ENCODE results near the gene OTX1. TPM values are rescaled to one million over a fixed set of nuclear protein-coding genes. Genes with fewer than 3 reads are reported as not detected.

The OTX1 gene
- polyA plus RNA-seq, 1 donor from 2014 or later, result not detected

- Histone ChIP-seq H3K79me2 (replicated peaks; ENCODE audit: insufficient read depth, low read length) (no peaks in the 10 kb centered on the region), H3K36me3 (ENCODE audit: insufficient read depth, low read length) (no peaks in the 10 kb centered on the region), H3K27ac (ENCODE audit: low read length) (no peak overlapping the region), H3K4me2 (ENCODE audit: low read length) (no peak overlapping the region), H3K4me3 (ENCODE audit: low read length) (no peak overlapping the region), H3K9me3 (ENCODE audit: low read length) (no peaks in the 10 kb centered on the region), H4K20me1 (ENCODE audit: insufficient read depth) (no peaks in the 10 kb centered on the region), H2AFZ (ENCODE audit: low read depth, low read length) (no peak overlapping the region), H3K9me2 (ENCODE audit: insufficient read depth, low read length) (no peaks in the 10 kb centered on the region), H3K9ac (ENCODE audit: low read length) (no peak overlapping the region), H3F3A (ENCODE audit: insufficient read depth, low read length, poor library complexity, severe bottlenecking) (no peaks in the 10 kb centered on the region), H3K27me3 (ENCODE audit: insufficient read depth, low read depth, low read length) (no peaks in the 10 kb centered on the region)
- no peak for TF ChIP-seq SMC3 (conservative IDR thresholded peaks at IDR 0.05; ENCODE audit: poor library complexity)
- TF ChIP-seq RAD21 (conservative IDR thresholded peaks at IDR 0.05), result no peak
- no peak for TF ChIP-seq MXI1 (conservative IDR thresholded peaks at IDR 0.05; ENCODE audit: poor library complexity, severe bottlenecking)
- no peak for TF ChIP-seq EP300 (conservative IDR thresholded peaks at IDR 0.05; ENCODE audit: poor library complexity, severe bottlenecking)
- TF ChIP-seq CTCF (IDR thresholded peaks at IDR 0.05; ENCODE audit: poor library complexity, severe bottlenecking), result no peak
- TF ChIP-seq POLR2AphosphoS5 (IDR thresholded peaks at IDR 0.05), result no peak
- no peak for TF ChIP-seq EZH2 (IDR thresholded peaks at IDR 0.05; ENCODE audit: borderline replicate concordance, insufficient read depth, low read length, poor library complexity, severe bottlenecking)
- TF ChIP-seq TAF1 (IDR thresholded peaks at IDR 0.05; ENCODE audit: low read depth), result no peak
- TF ChIP-seq, protein P1, sequence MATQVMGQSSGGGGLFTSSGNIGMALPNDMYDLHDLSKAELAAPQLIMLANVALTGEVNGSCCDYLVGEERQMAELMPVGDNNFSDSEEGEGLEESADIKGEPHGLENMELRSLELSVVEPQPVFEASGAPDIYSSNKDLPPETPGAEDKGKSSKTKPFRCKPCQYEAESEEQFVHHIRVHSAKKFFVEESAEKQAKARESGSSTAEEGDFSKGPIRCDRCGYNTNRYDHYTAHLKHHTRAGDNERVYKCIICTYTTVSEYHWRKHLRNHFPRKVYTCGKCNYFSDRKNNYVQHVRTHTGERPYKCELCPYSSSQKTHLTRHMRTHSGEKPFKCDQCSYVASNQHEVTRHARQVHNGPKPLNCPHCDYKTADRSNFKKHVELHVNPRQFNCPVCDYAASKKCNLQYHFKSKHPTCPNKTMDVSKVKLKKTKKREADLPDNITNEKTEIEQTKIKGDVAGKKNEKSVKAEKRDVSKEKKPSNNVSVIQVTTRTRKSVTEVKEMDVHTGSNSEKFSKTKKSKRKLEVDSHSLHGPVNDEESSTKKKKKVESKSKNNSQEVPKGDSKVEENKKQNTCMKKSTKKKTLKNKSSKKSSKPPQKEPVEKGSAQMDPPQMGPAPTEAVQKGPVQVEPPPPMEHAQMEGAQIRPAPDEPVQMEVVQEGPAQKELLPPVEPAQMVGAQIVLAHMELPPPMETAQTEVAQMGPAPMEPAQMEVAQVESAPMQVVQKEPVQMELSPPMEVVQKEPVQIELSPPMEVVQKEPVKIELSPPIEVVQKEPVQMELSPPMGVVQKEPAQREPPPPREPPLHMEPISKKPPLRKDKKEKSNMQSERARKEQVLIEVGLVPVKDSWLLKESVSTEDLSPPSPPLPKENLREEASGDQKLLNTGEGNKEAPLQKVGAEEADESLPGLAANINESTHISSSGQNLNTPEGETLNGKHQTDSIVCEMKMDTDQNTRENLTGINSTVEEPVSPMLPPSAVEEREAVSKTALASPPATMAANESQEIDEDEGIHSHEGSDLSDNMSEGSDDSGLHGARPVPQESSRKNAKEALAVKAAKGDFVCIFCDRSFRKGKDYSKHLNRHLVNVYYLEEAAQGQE (IDR thresholded peaks at IDR 0.05; ENCODE audit: borderline replicate concordance), result no peak
These were observed 15.5 kb upstream of the OTX1 start for GRCh38 chr2:63035169-63035568.

DNA sequence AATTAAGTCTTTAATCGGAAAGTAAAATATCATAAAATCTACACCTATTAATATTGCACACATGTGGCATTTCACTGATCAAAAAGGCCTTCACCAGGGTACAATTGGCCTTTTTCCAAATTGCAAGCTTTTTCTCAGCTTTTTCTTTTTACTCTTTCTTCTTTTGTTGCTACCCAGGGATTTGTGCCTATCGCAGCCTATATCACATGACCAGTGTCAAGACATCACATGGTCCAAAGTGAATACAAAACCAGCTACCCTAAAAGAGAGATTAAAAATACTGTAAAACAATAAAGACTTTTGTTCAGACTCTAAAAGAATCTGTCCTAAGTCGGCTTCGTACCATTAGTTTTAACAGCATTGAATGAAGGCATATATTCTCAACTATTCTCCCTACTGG is 15.0 kb upstream of the OTX1 start:
- H3K79me2 ChIP-seq (replicated peaks; ENCODE audit: insufficient read depth, low read length), result no peaks in the 10 kb centered on the region
- no peaks in the 10 kb centered on the region for H3K36me3 ChIP-seq (ENCODE audit: insufficient read depth, low read length)
- no peak for TF ChIP-seq MXI1 (conservative IDR thresholded peaks at IDR 0.05; ENCODE audit: poor library complexity, severe bottlenecking)
- no peak for TF ChIP-seq EP300 (conservative IDR thresholded peaks at IDR 0.05; ENCODE audit: poor library complexity, severe bottlenecking)
- no peak for TF ChIP-seq EZH2 (IDR thresholded peaks at IDR 0.05; ENCODE audit: borderline replicate concordance, insufficient read depth, low read length, poor library complexity, severe bottlenecking)
- TF ChIP-seq RAD21 (conservative IDR thresholded peaks at IDR 0.05), result no peak
- no peak for TF ChIP-seq POLR2AphosphoS5 (IDR thresholded peaks at IDR 0.05)
- TF ChIP-seq SMC3 (conservative IDR thresholded peaks at IDR 0.05; ENCODE audit: poor library complexity), result no peak
- TF ChIP-seq CTCF (IDR thresholded peaks at IDR 0.05; ENCODE audit: poor library complexity, severe bottlenecking), result no peak
- no peak for TF ChIP-seq TAF1 (IDR thresholded peaks at IDR 0.05; ENCODE audit: low read depth)
- TF ChIP-seq, protein P1 (IDR thresholded peaks at IDR 0.05; ENCODE audit: borderline replicate concordance), result no peak
- no peaks in the 10 kb centered on the region for H3K27me3 ChIP-seq (ENCODE audit: insufficient read depth, low read depth, low read length)
- no peak overlapping the region for H3K4me3 ChIP-seq (ENCODE audit: low read length)
- H3F3A ChIP-seq (ENCODE audit: insufficient read depth, low read length, poor library complexity, severe bottlenecking), result no peaks in the 10 kb centered on the region
- no peaks in the 10 kb centered on the region for H3K9me3 ChIP-seq (ENCODE audit: low read length)
- H2AFZ ChIP-seq (ENCODE audit: low read depth, low read length), result no peak overlapping the region
- H4K20me1 ChIP-seq (ENCODE audit: insufficient read depth), result no peaks in the 10 kb centered on the region
- H3K9ac ChIP-seq (ENCODE audit: low read length), result no peak overlapping the region
- no peak overlapping the region for H3K4me2 ChIP-seq (ENCODE audit: low read length)
- H3K27ac ChIP-seq (ENCODE audit: low read length), result no peak overlapping the region
- H3K9me2 ChIP-seq (ENCODE audit: insufficient read depth, low read length), result no peaks in the 10 kb centered on the region
